Measurements from ENCODE around the gene MCRIP1. TPM values are rescaled to one million over a fixed set of nuclear protein-coding genes. Genes with fewer than 3 reads are reported as not detected.

MCRIP1 gene
- 74.7 to 106 TPM (median 98.6 TPM) in 5 replicates for total RNA-seq (2022; extraction: Qiagen RNA extraction)

DNA sequence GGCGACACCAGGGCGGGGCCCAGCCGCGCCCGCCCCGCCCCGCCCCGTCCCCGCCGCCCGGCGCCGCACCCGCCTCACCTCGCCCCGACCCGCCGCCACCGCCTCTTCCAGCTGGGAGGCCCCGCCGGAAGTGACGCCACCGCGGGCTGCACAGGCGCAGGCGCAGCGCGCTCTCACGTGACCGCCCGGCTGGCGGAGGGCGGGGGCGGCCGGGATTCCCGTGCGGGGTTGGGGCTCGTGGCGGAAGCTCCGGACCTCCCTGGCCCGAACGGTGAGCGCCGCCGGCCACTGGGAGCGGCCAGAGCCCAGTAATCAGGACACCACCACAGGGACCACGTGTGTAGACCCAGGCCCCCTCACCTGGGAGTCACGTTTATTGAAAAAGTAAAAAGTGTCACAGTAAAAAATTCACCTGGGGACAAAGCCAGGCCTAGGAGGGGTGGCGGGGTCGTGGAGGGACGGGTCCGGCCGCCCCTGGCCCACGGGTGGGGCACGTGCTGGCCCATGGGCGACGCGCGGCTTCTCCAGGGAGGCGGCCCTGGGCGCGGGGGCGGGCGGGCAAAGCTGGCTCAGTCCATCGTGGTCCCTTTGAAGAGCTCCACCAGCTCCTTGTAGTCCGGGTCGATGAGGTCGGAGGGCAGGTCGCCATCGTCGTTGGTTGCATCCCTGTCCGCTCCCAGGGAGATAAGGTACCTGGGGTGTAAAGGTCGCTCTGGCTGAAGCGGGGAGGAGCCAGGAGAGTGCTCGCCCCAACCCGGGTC, at the start of gene MCRIP1:
Gene MCRIP1, minus strand, starts transcription at position 132 of the 761 bp plus-strand sequence. CDS start 8,785 bp downstream, outside the sequence.

DNA sequence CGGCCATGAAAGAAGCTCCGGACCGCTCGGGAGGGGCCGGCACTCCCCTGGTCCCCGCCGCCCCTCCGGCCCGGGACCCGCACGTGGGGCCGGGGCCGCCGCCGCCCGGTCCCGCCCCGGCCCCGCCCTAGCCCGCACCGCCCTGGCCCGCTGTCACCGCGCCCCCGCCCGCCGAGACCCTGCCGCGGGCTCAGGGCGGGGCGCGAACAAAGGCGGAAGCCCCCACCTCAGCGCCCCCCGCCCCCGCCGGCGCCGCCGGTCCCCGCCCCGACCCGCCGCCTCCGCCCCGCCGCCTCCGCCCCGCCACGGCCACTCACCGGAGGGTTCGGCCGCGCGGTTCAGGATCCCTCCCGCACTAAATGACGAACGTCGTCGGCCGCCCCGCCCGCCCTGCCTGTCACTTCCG, 37.9 kb upstream of the MCRIP1 start, which contains the start of gene ARHGDIA:
Gene ARHGDIA, minus strand, starts transcription at position 357 of the 406 bp plus-strand sequence. CDS start 1,407 bp downstream, outside the sequence.

DNA sequence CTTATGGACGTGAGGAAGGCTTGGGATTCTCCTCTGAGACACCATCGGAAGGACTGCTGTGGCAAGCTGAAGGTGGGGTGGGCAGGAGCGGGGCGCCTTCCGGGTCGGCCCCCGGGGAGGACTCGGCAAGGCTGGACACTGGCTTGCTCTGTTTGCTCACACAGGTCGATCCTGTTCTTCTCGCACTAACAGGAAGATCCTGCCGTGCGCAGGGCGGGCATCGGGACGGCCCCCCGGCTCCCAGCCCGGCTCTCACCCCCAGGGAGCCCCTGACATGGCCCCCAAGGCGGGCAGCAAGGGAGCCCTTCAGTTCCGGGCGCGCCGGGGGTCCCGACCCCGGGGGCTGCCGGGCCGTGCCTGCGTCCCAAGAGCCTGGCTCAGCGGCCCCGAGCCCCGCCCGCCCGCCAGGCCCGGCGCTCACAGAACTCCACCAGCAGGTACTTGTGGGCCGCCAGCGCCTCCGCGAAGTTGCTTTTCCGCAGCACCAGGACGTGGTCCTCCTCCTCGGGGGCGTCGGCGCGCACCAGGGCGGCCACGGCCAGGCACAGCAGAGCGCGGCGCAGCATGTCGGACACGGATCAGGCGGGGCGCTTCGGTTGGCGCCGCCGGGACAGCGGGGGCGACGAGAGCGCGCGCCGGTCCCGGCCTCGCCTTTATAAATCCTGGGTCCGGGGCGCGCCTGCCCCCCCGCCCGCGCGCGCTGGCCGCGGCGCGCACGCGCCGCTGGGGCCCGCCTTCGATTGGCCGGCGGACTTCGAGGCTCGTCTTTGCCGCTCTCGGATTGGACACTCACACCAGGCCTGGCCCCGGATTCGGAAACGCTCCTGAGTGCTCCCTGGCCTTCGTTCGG, 27.0 kb upstream of the MCRIP1 start, which contains the start of gene P4HB:
Gene P4HB, minus strand, starts transcription at position 630 of the 850 bp plus-strand sequence. Its CDS starts 64 bp downstream, at position 566.

DNA sequence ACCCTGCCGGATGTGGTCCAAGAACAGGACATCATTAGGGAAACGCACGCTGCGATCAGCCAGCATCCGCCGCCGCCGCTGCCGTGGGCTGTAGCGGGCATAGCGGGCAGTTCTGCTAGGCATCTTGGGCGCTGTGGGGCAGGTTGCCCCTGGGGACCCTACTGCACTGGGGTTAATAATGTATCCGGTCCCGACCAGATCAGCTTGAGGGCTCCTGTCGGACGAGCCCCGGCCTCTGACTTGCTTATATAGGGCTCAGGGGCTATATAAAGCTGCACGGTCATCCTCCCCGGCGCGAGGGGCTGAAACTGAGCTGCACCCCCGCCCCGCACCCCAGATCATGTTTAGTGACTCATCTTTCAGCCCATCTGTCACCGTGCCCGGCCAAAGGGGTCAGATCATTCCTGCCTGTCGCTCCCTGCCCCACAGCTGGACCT, 1.8 kb upstream of the MCRIP1 start, which contains the start of gene PPP1R27:
Gene PPP1R27, minus strand, starts transcription at position 220 of the 437 bp plus-strand sequence. Its CDS starts 97 bp downstream, at position 123.

GRCh38 chr17:81803728-81804558, 29.1 kb downstream of the MCRIP1 start, which contains the start of gene GCGR:
TSS of gene GCGR (plus strand) at chr17:81804150. CDS start at chr17:81809019, 4,869 bp downstream.

Other genes with a start within 250 kb of the MCRIP1 start
- 85.8 to 102 TPM (median 100 TPM) in 5 replicates for gene NPLOC4, start 196.2 kb downstream of the MCRIP1 start, total RNA-seq (2022; extraction: Qiagen RNA extraction)
- 3.8 to 6.7 TPM (median 4.9 TPM) in 5 replicates for gene TSPAN10, start 196.1 kb downstream of the MCRIP1 start, total RNA-seq (2022; extraction: Qiagen RNA extraction)
- 1.4 to 3.3 TPM (median 2.0 TPM) in 5 replicates for gene PDE6G, start 176.7 kb downstream of the MCRIP1 start, total RNA-seq (2022; extraction: Qiagen RNA extraction)
- 33.6 to 64.7 TPM (median 63.2 TPM) in 5 replicates for gene OXLD1, start 166.7 kb downstream of the MCRIP1 start, total RNA-seq (2022; extraction: Qiagen RNA extraction)
- gene CCDC137, start 166.6 kb downstream of the MCRIP1 start, total RNA-seq (2022; extraction: Qiagen RNA extraction), result 54.3 to 69.6 TPM (median 62.0 TPM) in 5 replicates
- gene ARL16, start 149.5 kb downstream of the MCRIP1 start, total RNA-seq (2022; extraction: Qiagen RNA extraction), result 49.4 to 53.7 TPM (median 50.5 TPM) in 5 replicates
- gene HGS, start 149.3 kb downstream of the MCRIP1 start, total RNA-seq (2022; extraction: Qiagen RNA extraction), result 137 to 220 TPM (median 209 TPM) in 5 replicates
- 216 to 326 TPM (median 303 TPM) in 5 replicates for gene MRPL12, start 129.9 kb downstream of the MCRIP1 start, total RNA-seq (2022; extraction: Qiagen RNA extraction)
- gene SLC25A10, start 121.0 kb downstream of the MCRIP1 start, total RNA-seq (2022; extraction: Qiagen RNA extraction), result 28.7 to 46.5 TPM (median 44.6 TPM) in 5 replicates
- gene GCGR, start 29.1 kb downstream of the MCRIP1 start, total RNA-seq (2022; extraction: Qiagen RNA extraction), result 0.08 to 0.64 TPM (median 0.35 TPM) in 4 of 5 replicates, not detected in the other
- 0.09 to 0.39 TPM (median 0.19 TPM) in 3 of 5 replicates, not detected in the others for gene PPP1R27, start 1.8 kb upstream of the MCRIP1 start, total RNA-seq (2022; extraction: Qiagen RNA extraction)
- gene P4HB, start 27.2 kb upstream of the MCRIP1 start, total RNA-seq (2022; extraction: Qiagen RNA extraction), result 677 to 794 TPM (median 701 TPM) in 5 replicates
- gene ARHGDIA, start 38.0 kb upstream of the MCRIP1 start, total RNA-seq (2022; extraction: Qiagen RNA extraction), result 597 to 713 TPM (median 619 TPM) in 5 replicates
- gene ALYREF, start 58.3 kb upstream of the MCRIP1 start, total RNA-seq (2022; extraction: Qiagen RNA extraction), result 183 to 253 TPM (median 234 TPM) in 5 replicates
- 185 to 289 TPM (median 284 TPM) in 5 replicates for gene ANAPC11, start 58.4 kb upstream of the MCRIP1 start, total RNA-seq (2022; extraction: Qiagen RNA extraction)
- gene NPB, start 68.9 kb upstream of the MCRIP1 start, total RNA-seq (2022; extraction: Qiagen RNA extraction), result 0.39 to 0.65 TPM (median 0.55 TPM) in 5 replicates
- 13.8 to 19.1 TPM (median 17.3 TPM) in 5 replicates for gene PCYT2, start 78.1 kb upstream of the MCRIP1 start, total RNA-seq (2022; extraction: Qiagen RNA extraction)
- gene SIRT7, start 84.9 kb upstream of the MCRIP1 start, total RNA-seq (2022; extraction: Qiagen RNA extraction), result 33.0 to 54.0 TPM (median 44.8 TPM) in 5 replicates
- 22.3 to 38.0 TPM (median 34.7 TPM) in 5 replicates for gene MAFG, start 94.4 kb upstream of the MCRIP1 start, total RNA-seq (2022; extraction: Qiagen RNA extraction)
- 60.5 to 89.4 TPM (median 84.7 TPM) in 5 replicates for gene PYCR1, start 104.0 kb upstream of the MCRIP1 start, total RNA-seq (2022; extraction: Qiagen RNA extraction)
- not detected in 5 replicates for gene MYADML2, start 113.9 kb upstream of the MCRIP1 start, total RNA-seq (2022; extraction: Qiagen RNA extraction)
- 0.31 to 0.53 TPM (median 0.39 TPM) in 5 replicates for gene NOTUM, start 127.9 kb upstream of the MCRIP1 start, total RNA-seq (2022; extraction: Qiagen RNA extraction)
- gene ASPSCR1, start 144.3 kb upstream of the MCRIP1 start, total RNA-seq (2022; extraction: Qiagen RNA extraction), result 20.1 to 31.0 TPM (median 25.7 TPM) in 5 replicates
- gene CENPX, start 189.6 kb upstream of the MCRIP1 start, total RNA-seq (2022; extraction: Qiagen RNA extraction), result 143 to 203 TPM (median 188 TPM) in 5 replicates
- gene LRRC45, start 190.0 kb upstream of the MCRIP1 start, total RNA-seq (2022; extraction: Qiagen RNA extraction), result 8.3 to 17.5 TPM (median 13.6 TPM) in 5 replicates
- 27.4 to 40.9 TPM (median 39.9 TPM) in 5 replicates for gene RAC3, start 198.4 kb upstream of the MCRIP1 start, total RNA-seq (2022; extraction: Qiagen RNA extraction)
- 69.5 to 106 TPM (median 103 TPM) in 5 replicates for gene DCXR, start 204.4 kb upstream of the MCRIP1 start, total RNA-seq (2022; extraction: Qiagen RNA extraction)
- gene RFNG, start 218.5 kb upstream of the MCRIP1 start, total RNA-seq (2022; extraction: Qiagen RNA extraction), result 16.0 to 26.0 TPM (median 24.2 TPM) in 5 replicates
- gene GPS1, start 218.6 kb upstream of the MCRIP1 start, total RNA-seq (2022; extraction: Qiagen RNA extraction), result 108 to 149 TPM (median 136 TPM) in 5 replicates
- gene DUS1L, start 232.5 kb upstream of the MCRIP1 start, total RNA-seq (2022; extraction: Qiagen RNA extraction), result 84.5 to 154 TPM (median 134 TPM) in 5 replicates

Measured in A549 treated with Mapracorat at 1 μM for 4 hours (cell line).